ENCODE measurements around the gene ZDHHC1. TPM values are rescaled to one million over a fixed set of nuclear protein-coding genes. Genes with fewer than 3 reads are reported as not detected.

ZDHHC1 gene
- total and polyA plus RNA-seq, 2 of the 13 experiments (the other 11 are each of a cell fraction or from before 2014, with no cell fraction given) = 0.51 to 1.1 TPM

DNA sequence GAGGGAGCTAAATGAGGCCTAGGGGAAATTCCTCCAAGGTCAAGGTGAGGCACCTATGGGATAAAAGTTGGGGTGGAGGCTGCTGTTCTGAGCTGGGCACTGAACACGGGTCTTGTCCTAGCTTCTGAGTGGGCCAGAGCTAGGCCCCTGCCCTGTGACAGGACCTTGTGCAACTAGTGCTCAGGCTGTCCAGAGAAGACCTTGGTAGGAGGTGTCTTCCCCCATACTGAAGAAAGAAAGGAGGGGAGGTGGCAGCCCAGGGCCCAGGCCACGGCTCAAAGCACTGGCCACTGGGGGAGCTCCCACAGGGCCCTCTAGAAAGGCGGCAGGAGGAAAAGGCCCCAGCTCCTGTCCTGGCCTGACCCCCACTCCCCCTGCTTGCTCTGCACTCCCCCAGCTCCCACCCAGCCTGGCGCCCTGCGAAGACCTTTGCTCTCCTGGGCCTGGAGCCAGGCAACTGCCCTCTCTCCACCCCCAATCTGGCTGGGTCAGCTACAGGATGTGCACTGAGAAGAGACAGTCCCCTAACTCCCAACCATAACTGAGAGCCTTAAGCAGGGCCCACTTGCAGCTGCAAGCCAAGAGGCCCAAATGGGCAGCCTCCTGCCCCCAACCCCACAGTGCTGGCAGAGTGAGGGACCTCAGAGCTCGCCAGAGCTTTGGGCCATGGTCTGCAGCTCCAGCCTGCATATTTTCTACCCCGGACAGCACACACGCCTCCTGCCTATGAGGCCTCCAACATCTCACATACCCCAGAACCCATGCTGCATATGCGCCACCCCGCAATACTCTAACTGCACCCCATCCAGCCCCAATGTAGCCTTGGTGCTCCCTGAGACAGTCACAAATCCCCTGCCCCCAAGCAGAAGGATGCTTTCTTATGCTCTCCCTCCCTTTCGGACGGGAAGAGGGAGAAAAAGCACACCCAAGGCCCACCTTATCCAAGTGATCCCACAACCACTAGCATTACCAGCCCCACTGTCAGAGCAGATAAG is 29.9 kb upstream of the ZDHHC1 start (continued):
- TF ChIP-seq, protein P1, sequence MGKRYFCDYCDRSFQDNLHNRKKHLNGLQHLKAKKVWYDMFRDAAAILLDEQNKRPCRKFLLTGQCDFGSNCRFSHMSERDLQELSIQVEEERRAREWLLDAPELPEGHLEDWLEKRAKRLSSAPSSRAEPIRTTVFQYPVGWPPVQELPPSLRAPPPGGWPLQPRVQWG (CRISPR knock-in tag; IDR thresholded peaks at IDR 0.05; ENCODE audit: borderline replicate concordance, low read depth) = no peak
- TF ChIP-seq AGO1 (IDR thresholded peaks at IDR 0.05; ENCODE audit: low read depth, low read length, poor library complexity, severe bottlenecking) (peak; percentile 55), SATB2 (CRISPR knock-in tag; IDR thresholded peaks at IDR 0.05) (no peak), ZNF12 (CRISPR knock-in tag; IDR thresholded peaks at IDR 0.05) (0 out of 2 replicates have a peak, but pooled peaks have one; percentile 21), ZNF746 (CRISPR knock-in tag; IDR thresholded peaks at IDR 0.05) (peak; percentile 95), XBP1 (CRISPR knock-in tag; IDR thresholded peaks at IDR 0.05) (no peak), HOXD1 (CRISPR knock-in tag; IDR thresholded peaks at IDR 0.05) (no peak), ZNF335 (CRISPR knock-in tag; IDR thresholded peaks at IDR 0.05) (no peak), PCBP1 (IDR thresholded peaks at IDR 0.05; ENCODE audit: borderline replicate concordance, low read depth, low read length) (no peak), TAF15 (IDR thresholded peaks at IDR 0.05; ENCODE audit: low read depth, low read length, poor library complexity, severe bottlenecking) (peak; percentile 83), PHF5A (CRISPR knock-in tag; IDR thresholded peaks at IDR 0.05; ENCODE audit: low read depth, unreplicated experiment) (peak; percentile 45), PLRG1 (conservative IDR thresholded peaks at IDR 0.05) (no peak), SP4 (CRISPR knock-in tag; IDR thresholded peaks at IDR 0.05) (0 out of 2 replicates have a peak, but pooled peaks have one; percentile 34), ZNF446 (CRISPR knock-in tag; IDR thresholded peaks at IDR 0.05) (peak; percentile 31; the same call in 1 of the 2 replicates), ZNF337 (CRISPR knock-in tag; IDR thresholded peaks at IDR 0.05; ENCODE audit: borderline replicate concordance, low read depth) (no peak), RARA (CRISPR knock-in tag; IDR thresholded peaks at IDR 0.05) (peak; percentile 83)
- TF ChIP-seq, protein P2, sequence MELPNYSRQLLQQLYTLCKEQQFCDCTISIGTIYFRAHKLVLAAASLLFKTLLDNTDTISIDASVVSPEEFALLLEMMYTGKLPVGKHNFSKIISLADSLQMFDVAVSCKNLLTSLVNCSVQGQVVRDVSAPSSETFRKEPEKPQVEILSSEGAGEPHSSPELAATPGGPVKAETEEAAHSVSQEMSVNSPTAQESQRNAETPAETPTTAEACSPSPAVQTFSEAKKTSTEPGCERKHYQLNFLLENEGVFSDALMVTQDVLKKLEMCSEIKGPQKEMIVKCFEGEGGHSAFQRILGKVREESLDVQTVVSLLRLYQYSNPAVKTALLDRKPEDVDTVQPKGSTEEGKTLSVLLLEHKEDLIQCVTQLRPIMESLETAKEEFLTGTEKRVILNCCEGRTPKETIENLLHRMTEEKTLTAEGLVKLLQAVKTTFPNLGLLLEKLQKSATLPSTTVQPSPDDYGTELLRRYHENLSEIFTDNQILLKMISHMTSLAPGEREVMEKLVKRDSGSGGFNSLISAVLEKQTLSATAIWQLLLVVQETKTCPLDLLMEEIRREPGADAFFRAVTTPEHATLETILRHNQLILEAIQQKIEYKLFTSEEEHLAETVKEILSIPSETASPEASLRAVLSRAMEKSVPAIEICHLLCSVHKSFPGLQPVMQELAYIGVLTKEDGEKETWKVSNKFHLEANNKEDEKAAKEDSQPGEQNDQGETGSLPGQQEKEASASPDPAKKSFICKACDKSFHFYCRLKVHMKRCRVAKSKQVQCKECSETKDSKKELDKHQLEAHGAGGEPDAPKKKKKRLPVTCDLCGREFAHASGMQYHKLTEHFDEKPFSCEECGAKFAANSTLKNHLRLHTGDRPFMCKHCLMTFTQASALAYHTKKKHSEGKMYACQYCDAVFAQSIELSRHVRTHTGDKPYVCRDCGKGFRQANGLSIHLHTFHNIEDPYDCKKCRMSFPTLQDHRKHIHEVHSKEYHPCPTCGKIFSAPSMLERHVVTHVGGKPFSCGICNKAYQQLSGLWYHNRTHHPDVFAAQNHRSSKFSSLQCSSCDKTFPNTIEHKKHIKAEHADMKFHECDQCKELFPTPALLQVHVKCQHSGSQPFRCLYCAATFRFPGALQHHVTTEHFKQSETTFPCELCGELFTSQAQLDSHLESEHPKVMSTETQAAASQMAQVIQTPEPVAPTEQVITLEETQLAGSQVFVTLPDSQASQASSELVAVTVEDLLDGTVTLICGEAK (IDR thresholded peaks at IDR 0.05) = no peak
- TF ChIP-seq, protein P2 (CRISPR knock-in tag; IDR thresholded peaks at IDR 0.05) = peak; percentile 78; the same call in 1 of the 2 replicates
- TF ChIP-seq, protein P3, sequence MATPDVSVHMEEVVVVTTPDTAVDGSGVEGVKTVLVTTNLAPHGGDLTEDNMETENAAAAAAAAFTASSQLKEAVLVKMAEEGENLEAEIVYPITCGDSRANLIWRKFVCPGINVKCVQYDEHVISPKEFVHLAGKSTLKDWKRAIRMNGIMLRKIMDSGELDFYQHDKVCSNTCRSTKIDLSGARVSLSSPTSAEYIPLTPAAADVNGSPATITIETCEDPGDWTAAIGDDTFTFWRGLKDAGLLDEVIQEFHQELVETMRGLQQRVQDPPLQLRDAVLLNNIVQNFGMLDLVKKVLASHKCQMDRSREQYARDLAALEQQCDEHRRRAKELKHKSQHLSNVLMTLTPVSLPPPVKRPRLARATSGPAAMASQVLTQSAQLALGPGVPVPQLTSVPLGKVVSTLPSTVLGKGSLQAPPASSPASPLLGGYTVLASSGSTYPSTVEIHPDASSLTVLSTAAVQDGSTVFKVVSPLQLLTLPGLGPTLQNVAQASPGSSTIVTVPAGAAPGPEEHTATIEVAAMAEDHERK (CRISPR knock-in tag; IDR thresholded peaks at IDR 0.05; ENCODE audit: low read depth) = no peak

All from HepG2 (cell line).